ENCODE data around the gene LRRC2.
"Not testable (repeated sequence)": the region's sequence is repeated elsewhere in the genome, so short reads cannot be mapped to it uniquely, and the experiment has no call there.

Gene LRRC2

DNA sequence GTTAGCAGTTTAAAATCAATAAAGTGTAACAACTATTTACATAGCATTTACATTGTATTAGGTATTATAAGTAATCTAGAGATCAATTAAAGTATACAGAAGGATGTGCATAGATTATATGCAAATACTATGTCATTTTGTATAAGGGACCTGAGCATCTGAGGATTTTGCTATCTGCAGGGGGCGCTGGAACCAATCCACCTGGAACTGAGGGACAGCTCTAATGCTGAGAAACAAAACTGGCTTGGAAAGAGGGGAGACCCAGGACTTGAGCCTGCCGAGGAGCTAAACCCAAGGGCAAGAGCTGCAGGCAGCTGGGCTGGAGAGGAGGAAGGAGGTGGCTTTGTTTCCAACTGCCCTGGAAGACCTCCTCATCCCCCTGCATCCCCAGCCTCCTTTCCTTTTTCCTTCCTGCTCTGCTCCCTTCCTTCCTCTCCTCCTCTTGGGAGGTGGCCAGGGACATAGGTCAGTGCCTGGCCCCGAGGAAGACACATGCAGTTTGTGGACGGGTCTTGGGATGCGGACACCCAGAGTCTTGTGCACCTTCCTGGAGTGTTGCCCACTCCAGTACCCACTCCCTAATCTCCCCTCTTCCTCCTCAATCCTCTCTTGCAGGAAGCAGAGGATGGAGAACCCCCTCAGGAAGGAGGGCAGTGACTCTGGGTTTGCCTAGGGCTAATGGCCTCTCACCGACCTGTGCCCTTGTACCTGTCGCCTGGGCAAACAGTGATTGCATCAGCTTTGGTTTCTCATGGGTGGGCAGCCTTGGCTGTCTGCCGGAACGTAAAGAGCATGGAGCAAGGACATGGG is 69.2 kb downstream of the LRRC2 start:
- DNase-seq (ENCODE audit: low read depth), result peak; percentile 33

DNA sequence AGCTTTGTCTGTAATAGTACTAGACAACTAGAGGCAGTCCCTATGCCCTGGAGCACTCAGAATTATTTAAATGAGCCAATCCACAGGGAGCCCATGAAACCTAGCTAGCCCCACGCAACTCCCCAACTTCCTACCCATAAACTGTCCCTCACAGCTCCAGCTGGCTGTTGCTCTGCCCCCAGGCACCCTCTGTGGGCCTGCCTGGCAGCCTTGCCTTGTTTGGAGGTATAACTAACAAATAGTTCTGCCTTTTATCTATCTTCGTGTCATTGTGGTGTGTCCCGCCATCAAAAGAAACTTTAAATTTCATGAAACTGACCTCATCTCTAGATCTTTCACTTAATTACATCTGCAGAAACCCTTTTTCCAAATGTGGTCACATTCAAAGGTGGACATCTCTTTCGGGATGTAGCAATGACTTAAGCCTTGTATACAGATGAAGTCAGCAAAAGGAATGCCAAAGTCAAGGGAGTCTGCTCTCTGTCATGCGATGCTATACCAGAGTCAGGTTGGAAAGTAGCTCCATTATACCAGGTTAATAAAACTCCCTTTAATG is 70.1 kb downstream of the LRRC2 start:
- no peak for DNase-seq (ENCODE audit: low read depth)

- DNase-seq (ENCODE audit: low read depth), result not testable (repeated sequence)
Observed at GRCh38 chr3:46494491-46494890, 71.6 kb downstream of the LRRC2 start.

GRCh38 chr3:46492890-46493547 is 73.1 kb downstream of the LRRC2 start:
- no peak for DNase-seq (ENCODE audit: low read depth)

GRCh38 chr3:46491089-46492070 is 74.7 kb downstream of the LRRC2 start:
- DNase-seq (ENCODE audit: low read depth), result no peak

DNA sequence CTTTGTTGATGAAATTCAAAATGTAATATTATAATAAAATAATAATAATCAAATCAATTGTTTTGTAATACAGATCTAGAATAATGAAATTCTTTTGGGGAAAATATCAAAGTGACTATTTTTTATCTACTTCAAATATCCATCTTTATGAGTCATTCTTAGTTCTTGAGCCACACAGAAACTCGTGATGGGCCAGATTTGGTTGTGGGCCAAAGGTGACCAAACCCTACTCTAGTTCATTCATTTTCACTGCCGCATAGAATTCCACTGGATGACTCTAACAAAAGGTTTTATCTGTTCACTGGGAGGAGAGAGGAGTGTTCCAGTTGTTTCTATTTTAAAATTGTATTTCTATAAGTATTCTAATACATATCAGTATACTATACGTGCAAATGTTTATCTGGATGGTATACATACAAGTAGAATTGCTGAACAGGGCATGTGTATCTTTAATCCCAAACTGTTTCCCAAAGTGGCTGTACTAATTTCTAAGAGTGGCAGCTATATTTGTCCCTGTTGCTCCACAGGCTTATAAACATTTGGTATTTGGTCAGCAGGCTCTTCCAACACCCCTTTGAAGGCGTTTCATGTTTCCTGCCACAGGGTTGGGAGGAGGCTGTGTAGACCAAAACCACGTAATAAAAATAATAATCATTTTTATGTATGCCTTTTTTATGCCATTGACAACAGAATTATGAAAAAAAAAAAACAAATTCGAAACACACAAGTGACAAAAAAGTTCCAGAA is 75.6 kb downstream of the LRRC2 start:
- DNase-seq (ENCODE audit: low read depth), result no peak

- no peak for DNase-seq (ENCODE audit: low read depth)
Observed at GRCh38 chr3:46489875-46490274, 76.2 kb downstream of the LRRC2 start.

- DNase-seq (ENCODE audit: low read depth), result no peak
Observed at GRCh38 chr3:46489381-46489780, 76.7 kb downstream of the LRRC2 start.

GRCh38 chr3:46488735-46489361 is 77.3 kb downstream of the LRRC2 start:
- DNase-seq (ENCODE audit: low read depth), result peak; percentile 82

DNA sequence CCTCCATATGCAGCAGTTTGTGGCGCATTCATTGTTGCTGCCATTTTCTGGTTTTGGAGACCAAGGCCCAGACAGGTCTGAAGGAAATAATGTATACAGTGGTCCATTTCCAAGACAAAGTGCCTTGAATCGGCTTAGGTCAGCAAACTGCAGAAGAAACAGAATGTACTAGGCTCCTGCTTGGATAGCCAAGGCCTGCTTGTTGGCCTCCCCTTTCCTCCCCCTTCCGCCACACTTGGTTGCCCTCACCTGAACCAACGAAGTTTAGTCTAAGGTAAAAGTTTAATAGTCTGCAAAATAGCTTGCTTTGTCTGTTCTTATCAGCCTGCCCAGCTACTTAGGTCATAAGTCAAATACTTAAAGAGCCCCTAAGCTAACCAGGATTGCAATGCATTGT is 80.3 kb downstream of the LRRC2 start:
- DNase-seq (ENCODE audit: low read depth), result no peak

DNA sequence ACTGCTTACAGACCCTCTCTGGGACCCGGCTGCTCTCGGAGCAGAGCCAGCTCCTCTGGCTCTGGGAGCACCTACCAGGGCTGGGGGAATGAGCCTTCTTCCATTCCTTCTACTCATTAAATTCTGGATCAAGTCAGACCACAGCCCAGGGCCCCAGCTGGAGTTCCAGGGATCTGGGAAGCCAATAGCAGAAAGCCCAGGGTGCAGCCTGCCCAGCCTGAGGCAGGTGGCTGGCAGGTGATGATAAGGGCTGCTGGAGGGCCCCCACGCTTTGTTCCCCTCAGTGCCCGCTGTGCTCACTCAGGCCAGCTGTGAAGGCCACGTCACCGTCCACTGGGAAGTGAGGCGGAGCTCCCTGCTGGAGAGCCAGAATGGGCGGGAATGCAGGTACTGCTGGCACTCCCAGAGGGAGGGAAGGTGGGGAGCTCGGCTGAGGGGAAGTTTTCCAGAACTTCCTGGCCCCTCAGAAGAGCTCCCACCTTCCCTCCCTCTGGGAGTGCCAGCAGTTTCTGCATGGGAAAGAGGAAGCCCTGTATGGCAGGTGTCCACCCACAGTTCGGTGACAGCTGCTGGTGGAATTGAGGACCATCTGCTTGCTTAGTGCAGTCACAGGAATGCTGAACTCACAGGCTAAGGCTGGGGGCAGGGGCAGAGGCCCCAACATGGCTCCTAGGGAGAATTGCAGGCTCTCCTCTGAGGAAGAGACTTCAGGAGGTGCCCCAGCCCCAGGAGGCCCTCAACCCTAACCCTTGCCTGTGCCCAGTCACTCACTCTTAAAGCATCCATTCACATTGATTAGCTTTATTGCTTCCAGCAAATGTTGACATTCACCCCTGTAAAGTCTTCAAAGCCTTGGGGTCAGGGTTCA is 81.0 kb downstream of the LRRC2 start:
- DNase-seq (ENCODE audit: low read depth), result no peak

DNA sequence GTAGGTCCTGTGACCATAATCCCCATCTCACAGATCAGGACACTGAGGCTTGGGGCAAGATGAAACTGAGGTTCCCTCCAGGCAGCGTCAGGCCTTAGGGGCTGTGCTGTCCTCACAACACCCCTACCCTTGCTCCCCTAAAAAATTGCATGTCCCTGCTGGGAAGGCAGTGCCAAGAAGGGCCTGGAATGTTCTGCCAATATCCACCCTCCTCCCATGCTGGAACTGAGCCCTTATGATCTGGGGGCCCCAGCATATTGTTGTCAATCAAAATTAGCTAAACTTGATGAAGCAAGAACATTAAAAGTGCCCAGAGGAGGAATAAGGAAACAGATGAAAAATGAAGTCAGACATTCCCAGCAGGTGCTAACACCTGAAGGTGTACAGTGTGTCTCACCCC is 81.7 kb downstream of the LRRC2 start:
- no peak for DNase-seq (ENCODE audit: low read depth)

- no peak for DNase-seq (ENCODE audit: low read depth)
Observed at GRCh38 chr3:46483825-46484224, 82.3 kb downstream of the LRRC2 start.

DNA sequence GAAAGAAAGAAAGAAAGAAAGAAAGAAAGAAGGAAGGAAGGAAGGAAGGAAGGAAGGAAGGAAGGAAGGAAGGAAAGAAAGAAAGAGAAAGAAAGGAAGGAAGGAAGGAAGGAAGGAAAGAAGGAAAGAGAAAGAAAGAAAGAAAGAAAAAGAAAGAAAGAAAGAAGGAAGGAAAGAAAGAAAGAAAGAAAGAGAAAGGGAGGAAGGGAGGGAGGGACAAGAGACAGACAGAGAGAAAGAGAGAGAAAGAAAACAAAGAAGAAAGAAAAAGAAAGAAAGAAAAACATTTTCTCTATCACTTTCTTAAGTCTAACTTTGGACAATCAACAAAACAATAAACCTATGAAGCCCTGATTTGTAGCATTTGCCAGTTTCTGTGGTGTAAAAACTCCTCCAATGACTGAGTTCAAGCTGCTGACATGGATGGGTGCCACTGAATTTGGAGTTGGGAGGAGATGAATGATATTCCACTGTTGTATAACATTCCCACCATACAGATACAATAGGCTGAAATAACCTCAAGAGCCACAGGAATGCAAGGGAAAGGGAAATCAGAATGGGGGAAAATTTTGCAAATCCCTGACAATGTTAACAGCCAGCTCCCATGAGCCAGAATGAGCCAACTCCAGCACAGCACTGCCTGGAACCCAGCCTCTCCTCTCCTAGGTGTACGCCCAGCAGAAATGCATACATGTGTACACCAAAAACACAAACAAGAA is 83.3 kb downstream of the LRRC2 start:
- DNase-seq (ENCODE audit: low read depth), result no peak

DNA sequence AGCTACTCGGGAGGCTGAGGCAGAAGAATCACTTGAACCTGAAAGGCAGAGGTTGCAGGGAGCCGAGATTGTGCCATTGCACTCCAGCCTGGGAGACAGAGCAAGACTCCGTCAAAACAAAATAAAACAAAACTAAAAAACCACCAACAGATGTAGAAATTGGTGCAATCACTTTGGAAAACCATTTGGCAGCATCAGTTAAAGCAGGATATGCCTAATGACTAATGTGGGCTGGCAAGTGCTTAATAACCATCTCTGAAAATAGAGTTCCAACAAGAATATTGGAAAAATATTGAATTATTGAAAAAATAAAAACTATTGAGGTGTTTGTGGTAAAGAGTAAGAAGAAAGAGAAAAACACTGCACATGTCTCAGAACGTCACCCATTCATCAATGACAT is 84.5 kb downstream of the LRRC2 start:
- no peak for DNase-seq (ENCODE audit: low read depth)

DNA sequence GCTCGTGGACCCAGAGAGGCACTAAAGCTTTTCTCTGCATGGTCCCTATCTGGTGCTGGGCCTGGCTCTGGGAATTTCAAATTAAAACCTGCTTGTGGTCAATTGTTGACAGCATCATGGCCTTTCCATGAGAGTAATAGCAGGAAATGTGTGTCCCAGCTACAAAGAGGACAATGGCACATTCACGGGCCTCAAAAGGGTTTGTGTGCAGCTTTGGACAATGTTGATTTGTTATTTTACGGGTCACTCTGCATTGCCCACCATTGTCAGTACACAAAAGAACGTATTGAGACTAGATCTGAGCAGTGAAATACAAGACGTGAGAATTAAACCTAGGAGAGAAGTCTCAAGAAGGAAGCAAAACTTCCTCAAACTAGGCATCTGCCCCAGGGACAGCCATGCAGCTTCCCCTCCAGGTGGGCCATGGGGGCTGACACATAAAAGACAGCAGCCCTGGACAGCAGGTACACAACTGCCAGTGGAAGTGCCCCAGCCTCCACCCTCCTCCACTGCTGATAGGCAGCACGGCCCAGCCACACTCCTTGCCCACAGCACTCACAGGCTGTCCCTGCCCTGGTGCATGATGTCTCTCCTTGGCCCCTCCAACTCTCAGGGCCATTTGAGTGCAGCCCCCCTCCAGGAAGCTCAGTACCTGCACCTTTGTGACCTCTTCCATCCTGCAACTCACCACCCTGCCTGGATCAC is 85.5 kb downstream of the LRRC2 start:
- no peak for DNase-seq (ENCODE audit: low read depth)

DNA sequence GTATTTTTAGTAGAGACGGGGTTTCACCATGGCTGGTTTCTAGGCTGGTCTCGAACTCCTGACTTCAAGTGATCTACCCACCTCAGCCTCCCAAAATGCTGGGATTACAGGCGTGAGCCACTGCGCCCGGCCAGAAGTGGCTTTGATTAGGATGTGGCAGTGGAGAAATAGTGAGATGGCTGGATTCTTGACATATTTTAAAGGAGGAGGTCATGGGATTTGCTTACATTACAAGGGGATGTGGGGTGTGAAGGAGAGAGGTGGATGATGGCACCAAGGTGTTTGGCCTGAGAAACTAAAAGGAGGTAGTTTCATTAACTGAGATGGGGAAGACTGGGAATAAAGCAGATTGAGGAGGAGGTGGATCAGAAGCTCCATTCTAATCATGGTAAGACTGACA is 86.4 kb downstream of the LRRC2 start:
- no peak for DNase-seq (ENCODE audit: low read depth)

DNA sequence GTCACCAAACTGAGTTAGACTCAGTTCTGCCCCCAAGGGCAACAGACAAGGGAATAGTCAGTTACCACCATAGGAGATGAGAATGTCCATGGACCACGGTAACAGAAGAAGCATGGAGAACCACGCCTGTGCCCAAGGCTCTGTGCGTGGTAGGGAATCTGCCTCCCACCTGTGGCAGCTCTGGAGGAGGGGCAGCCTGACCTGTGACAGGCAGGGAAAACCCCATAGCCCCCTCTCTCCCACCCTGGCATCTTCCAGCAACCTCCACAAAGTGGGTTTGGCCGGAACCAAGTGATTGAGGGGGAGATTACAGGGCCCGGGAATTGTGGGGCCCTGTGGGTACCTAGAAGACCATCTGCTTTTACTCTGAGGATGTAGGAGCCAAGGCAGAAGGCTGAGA is 87.1 kb downstream of the LRRC2 start:
- DNase-seq (ENCODE audit: low read depth), result no peak

- no peak for DNase-seq (ENCODE audit: low read depth)
Observed at GRCh38 chr3:46478341-46478740, 87.8 kb downstream of the LRRC2 start.
